HG02571 (cell line): Measurements from ENCODE around the gene CDH4.

Experiments
- ATAC-seq: cut with Tn5 transposase; IDR thresholded peaks from one replicate; pipeline ENCODE4 v1.9.1; 2021; ENCODE audit warnings: mild to moderate bottlenecking, moderate library complexity; ENCODE audit not compliant: unreplicated experiment

CDH4 gene

DNA sequence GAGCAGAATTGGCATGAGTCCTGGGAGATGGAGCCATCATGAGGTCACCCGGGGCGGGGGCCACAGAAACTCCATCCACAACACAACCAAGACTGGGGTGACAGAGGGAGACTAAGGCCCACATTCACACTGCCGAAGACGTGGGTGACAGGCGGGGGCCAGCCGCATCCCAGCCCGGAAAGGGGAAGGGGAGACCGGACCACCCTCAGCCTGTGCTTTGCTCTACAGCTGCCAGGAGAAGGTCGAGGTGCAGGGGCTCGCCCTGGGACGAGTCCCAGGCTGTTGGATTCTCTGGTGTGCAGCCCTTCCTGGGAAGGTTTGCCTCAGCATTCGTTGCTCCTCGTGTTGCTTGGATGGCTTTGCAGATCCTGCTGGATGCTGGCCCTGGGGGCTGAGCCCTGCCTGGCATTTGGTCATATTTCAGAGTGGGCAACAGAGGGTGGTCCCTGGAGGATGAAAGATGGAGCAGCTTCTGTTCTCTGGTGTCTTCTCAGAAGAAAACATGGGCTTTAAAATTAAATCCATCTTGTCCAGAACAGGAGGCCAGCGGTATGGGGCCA lies 484.8 kb downstream of the CDH4 start:
- no peak for ATAC-seq

- no peak for ATAC-seq
These were observed 485.3 kb downstream of the CDH4 start for GRCh38 chr20:61737346-61737745.

GRCh38 chr20:61737812-61738443 lies 485.9 kb downstream of the CDH4 start:
- ATAC-seq, result no peak

DNA sequence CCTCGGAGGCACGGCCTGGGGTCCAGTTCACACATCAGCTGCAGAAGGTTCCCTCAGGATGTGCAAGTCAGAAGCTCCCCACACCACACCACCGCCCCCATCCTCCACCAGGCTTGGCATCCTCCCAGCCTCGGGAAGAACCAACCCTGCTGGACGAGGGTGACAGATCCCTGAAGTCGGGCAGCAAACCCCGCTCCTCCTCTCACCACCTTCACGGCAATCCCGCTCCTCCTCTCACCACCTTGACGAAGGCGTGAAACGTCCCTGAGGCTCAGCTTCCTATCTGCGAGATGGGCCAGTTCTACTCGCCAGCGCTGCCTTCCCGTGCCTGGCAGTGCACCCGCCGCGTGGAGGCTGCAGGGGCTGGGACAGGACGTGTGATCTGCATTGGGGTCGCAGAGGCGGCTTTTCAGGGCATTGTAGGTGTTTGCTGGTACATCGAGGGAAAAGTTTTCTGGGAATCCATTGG lies 486.6 kb downstream of the CDH4 start:
- ATAC-seq, result no peak

- no peak for ATAC-seq
These were observed 487.2 kb downstream of the CDH4 start for GRCh38 chr20:61739086-61739831.

DNA sequence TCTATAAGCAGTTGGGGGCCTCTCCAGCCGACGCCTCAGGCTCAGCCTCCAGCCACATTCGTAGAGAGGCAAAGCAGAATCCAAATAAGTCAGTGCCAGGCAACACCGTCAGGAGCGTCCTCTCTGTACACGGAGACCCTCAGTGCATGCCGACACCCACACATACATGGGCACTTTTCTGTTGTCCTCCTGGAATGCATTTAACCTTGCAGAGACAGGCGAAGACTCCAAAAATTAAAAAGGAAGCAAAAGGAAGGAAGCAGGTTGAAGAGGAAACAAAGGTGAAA lies 487.7 kb downstream of the CDH4 start:
- no peak for ATAC-seq

DNA sequence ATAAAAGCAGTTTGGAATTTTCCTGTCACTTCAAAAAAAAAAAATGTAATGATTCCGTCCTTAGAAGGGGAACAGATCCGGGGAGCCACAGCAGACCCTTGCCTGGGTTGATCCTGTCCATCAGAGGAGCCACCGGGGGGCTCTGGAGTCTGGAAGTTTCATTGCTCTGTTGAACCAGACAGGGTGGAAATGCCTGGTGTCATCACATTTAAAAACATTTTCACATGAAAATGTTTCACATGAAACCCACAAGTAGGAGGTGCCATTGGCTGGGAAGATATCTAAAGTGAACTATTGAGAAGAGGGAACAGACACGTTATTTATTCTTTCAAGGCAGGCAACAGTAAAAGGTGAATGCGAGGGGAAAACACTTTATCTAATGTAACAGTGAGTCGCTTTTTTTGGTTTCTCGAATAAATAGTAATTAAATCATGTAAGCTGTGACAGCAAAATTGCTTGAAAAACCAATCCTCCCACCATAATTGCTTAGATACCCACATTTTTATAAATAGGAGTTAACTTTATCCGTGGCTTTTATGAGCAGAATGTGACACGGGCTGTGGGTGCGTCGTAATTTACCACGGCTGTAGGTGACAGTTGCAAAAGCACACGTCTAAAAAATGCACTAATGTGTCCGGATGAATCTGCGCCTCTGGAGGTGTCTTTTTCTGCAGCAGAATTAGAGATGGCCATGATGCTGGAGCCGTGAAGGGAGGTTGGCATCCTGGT lies 490.2 kb downstream of the CDH4 start:
- no peak for ATAC-seq

GRCh38 chr20:61743606-61744005 lies 491.5 kb downstream of the CDH4 start:
- no peak for ATAC-seq

GRCh38 chr20:61744691-61745396 lies 492.8 kb downstream of the CDH4 start:
- ATAC-seq, result no peak

- ATAC-seq, result no peak
These were observed 493.5 kb downstream of the CDH4 start for GRCh38 chr20:61745397-61746146.

DNA sequence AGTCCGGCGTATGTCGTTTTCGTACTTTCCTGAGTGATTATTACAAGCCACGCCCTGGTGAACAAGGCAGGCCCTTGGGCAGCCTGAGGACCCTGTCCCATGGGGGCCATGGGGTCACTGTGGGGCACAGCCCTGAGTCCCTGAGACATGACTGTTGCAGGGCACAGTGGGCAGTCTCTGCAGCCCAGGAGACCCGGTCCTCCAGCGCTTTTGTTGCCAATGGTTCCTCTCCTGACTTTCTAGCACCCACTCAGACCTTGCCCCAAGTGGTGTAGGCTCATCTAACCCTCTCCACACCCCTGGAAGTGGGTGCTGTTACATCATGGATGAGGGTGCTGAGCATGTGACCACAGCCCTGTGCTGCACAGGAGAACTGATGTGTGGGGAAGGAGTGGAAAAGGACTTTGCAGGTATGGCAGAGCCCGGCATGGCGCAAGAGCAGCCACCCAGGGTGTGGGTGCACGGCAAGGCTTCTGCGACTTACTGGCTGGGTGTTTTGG lies 494.1 kb downstream of the CDH4 start:
- ATAC-seq, result no peak

DNA sequence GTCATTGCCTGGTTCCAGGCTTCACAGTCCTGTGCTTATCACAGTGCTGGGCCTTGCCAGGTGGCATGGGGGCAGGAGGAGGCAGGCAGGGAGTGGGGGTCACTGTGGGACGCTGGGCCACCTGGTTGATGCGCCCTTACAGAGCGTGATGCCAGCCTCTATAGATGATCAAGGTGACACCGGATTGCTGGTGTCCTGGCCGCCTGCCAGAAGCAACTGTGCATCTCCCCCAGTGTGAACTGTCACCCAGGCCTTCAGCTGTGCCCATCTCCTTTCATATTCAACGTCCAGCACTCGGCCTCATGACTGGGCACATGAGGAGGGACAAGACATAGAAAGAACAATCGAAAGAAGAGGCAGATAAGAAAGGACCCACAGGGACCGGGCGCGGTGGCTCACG lies 494.7 kb downstream of the CDH4 start:
- ATAC-seq, result no peak

- ATAC-seq, result no peak
These were observed 496.3 kb downstream of the CDH4 start for GRCh38 chr20:61748376-61748775.

DNA sequence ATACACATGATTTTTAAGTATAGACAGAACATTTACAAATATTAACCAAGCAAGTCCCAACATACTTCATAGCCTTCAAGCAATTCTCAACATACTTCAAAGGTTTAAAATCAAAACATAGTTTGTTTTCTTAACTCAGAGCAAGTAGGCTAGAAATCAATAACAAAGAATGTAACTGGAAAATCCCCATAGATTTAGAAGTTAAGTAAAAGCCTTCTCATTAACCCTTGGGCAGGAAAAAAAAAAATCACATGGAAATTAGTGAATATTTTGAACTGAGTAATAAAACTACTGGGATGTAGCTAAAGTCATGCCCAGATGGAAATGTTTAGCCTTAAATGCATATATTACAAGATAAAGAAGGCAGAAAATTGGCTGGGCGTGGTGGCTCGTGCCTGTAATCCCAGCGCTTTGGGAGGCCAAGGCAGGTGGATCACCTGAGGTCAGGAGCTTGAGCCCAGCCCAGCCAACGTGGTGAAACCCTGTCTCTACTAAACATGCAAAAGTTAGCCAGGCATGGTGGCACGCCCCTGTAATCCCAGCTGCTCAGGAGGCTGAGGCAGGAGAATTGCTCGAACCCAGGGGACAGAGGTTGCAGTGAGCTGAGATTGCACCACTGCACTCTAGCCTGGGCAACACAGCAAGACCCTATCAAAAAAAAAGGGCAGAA lies 497.5 kb downstream of the CDH4 start:
- no peak for ATAC-seq

DNA sequence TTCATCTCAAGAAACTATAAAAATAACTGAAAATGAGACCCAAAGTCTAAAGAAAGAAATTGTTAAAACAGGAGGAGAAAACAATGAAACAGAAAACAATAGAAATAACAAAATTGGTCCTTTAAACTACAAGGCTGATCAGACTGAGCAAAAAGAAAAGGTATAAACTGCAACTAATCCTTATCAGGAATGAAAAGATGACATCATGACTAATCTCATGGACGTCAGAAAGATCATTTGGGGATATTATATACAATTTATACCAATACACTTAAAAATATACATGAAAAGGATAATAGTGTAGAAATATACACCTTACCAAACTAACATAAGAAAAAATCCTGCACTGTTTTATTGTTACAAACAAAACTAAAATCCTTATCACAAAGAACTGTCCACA lies 498.0 kb downstream of the CDH4 start:
- no peak for ATAC-seq

DNA sequence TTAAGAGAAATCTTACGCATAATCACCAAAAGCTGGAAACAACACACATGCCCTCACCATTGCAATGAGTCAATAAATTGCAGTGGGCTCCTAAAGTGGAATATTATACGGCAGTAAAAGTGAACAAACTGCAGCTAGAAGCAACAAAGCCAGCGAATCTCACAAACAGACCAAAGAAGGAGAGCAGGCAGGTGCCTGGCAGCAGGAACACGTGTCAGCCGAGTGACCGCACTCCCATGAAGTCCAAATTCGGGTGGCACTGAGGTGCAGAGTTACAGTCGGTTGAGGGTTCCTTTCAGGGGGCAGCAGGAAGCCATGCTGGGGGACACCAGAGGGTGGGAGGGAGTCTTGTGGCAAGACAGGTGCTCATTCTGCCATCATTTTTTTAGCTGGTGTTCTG lies 500.5 kb downstream of the CDH4 start:
- no peak for ATAC-seq

DNA sequence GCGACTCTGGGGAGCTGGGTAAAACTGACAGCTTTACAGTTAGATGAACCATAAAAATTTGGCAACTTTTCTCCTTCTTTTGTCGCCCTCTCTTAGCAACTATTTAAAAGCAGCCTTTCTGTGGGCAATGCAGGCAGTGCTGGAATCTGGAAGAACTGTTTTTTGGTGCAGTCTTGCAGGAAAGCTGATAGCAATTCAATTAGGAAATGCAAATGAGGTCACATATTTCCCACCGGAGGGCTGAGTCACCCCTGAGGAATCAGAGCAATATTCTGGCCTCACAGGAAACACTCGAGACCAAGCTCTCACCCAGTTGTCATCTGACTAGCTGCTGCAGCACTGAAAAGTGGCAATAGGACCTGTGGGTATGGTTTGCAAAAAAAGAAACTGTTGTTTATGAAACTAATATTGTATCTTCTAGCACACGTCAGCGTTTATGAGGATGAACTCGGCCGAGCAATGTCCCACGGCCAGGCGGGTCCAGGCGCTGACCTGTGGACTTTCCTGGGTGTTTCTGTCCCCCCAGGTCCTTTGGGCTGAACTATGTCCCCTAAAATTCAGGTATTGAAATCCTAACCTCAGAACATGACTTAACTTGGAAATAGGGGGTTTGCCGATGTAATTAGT lies 501.4 kb downstream of the CDH4 start:
- ATAC-seq, result no peak

DNA sequence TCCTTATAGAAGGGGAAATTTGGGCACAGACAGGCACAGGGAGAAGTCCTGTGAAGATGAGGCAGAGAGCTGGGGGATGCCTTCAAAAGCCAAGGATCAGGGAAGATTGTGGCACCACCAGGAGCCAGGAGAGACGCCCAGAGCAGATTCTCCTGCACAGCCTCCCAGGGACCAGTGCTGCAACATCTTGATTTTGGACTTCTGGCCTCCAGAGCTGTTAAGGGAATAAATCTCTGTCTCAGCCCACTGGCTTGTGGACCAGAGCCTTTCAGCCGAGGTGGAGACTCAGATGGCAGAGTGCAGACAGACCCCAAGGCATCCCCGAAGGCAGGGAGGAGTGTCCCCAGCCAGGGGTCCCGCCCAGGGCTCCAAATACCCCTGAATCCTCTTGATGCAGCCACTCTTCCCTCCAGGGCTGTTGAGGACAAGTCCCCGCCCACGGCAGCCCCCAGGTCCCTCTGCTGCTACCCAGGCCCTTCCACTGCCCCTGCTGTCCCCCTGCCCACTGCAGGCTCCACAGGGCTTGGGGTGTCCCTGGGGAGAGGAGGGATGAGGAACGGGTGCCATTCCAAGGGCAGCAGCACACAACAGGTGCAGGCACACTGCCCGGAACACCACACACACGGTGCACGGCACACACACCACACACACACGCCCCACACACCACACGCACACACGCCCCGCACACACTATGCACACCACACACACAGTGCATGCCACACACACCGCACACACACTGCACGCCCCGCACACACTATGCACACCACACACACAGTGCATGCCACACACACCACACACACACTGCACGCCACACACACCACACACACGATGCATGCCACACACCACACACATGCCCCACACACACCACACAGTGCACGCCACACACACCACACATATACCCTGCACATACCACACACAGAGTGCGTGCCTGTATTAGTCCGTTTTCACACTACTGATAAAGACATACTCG lies 502.2 kb downstream of the CDH4 start:
- ATAC-seq, result no peak
